Measurements from ENCODE around the gene CEACAM16. TPM values are rescaled to one million over a fixed set of nuclear protein-coding genes. Genes with fewer than 3 reads are reported as not detected.

The CEACAM16 gene
- polyA plus RNA-seq, 1 experiment = not detected

DNA sequence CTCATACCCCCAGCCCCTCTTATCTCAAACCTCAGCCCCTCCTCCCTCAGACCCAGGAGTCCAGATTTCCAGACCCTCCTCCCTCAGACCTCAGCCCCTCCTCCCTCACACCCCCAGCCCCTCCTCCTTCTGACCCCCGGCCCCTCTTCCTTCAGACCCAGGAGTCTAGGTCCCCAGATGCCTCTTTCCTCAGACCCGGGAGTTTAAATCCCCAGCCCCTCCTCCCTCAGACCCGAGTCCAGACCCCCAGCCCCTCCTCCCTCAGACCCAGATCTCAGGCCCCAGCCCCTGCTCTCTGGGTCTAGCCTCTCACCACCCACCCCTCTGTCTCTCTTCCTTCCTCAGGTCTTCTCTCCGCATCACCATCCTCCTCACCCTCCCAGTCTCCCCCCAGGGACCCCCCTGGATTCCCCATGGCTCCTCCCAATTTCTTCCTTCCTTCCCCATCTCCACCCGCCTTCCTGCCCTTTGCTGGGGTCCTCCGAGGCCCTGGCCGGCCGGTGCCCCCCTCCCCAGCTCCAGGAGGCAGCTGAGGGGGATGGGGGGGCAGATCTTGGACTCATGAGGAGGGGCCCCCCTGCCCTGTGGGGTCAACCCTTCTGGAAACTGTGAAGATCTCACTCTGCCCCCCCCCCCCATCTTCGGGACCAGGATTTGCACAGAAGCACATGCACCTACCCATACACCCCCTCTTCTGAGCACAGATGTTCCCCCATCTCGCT is 60.3 kb downstream of the CEACAM16 start:
- Histone ChIP-seq H3K27me3 (ENCODE audit: control insufficient read depth, insufficient read depth, low read length) (no peaks in the 10 kb centered on the region), H3K9me3 (ENCODE audit: control insufficient read depth, insufficient read depth, low read length) (no peaks in the 10 kb centered on the region), H3K4me3 (ENCODE audit: low read depth, low read length) (no peak overlapping the region), H3K27ac (ENCODE audit: low read depth, low read length) (peak overlapping the region; percentile 31)
- TF ChIP-seq, protein P1, sequence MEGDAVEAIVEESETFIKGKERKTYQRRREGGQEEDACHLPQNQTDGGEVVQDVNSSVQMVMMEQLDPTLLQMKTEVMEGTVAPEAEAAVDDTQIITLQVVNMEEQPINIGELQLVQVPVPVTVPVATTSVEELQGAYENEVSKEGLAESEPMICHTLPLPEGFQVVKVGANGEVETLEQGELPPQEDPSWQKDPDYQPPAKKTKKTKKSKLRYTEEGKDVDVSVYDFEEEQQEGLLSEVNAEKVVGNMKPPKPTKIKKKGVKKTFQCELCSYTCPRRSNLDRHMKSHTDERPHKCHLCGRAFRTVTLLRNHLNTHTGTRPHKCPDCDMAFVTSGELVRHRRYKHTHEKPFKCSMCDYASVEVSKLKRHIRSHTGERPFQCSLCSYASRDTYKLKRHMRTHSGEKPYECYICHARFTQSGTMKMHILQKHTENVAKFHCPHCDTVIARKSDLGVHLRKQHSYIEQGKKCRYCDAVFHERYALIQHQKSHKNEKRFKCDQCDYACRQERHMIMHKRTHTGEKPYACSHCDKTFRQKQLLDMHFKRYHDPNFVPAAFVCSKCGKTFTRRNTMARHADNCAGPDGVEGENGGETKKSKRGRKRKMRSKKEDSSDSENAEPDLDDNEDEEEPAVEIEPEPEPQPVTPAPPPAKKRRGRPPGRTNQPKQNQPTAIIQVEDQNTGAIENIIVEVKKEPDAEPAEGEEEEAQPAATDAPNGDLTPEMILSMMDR (IDR thresholded peaks at IDR 0.05; ENCODE audit: low read depth, low read length) = no peak
- ChIA-PET CTCF (interaction anchor here (2.6 to 3.5 kb wide), 2 partner anchors 12 to 36 kb away, joined by 13 to 23 read pairs; no protein-coding TSS in a partner anchor), POLR2A (interaction anchor here (1.8 to 2.0 kb wide), 2 partner anchors 10 to 17 kb away, joined by 5 to 6 read pairs; partner anchors contain the start of gene BCL3)
- DNase-seq (ENCODE audit: low read depth, low spot score) = no peak

Small RNA genes within 50 kb of the gene (small RNA-seq; reads per million reads assigned to genes)
- gene RF00285 (ENCODE audit: insufficient read length, low read depth) = not detected

Other genes starting within 250 kb of the CEACAM16 start
- gene ZNF180, start 198.6 kb upstream of the CEACAM16 start, polyA plus RNA-seq (2011; rRNA removed) = 2.1 and 2.2 TPM in 2 replicates
- gene CEACAM20, start 169.5 kb upstream of the CEACAM16 start, polyA plus RNA-seq (2011; rRNA removed) = not detected in 2 replicates
- gene IGSF23, start 85.6 kb upstream of the CEACAM16 start, polyA plus RNA-seq (2011; rRNA removed) = 0.27 and 0.37 TPM in 2 replicates
- 125 and 151 TPM in 2 replicates for gene PVR, start 55.2 kb upstream of the CEACAM16 start, polyA plus RNA-seq (2011; rRNA removed)
- 11.3 and 13.8 TPM in 2 replicates for gene CEACAM19, start 27.7 kb upstream of the CEACAM16 start, polyA plus RNA-seq (2011; rRNA removed)
- gene BCL3, start 49.6 kb downstream of the CEACAM16 start, polyA plus RNA-seq (2011; rRNA removed) = 5.6 and 11.0 TPM in 2 replicates
- gene CBLC, start 78.7 kb downstream of the CEACAM16 start, polyA plus RNA-seq (2011; rRNA removed) = not detected in 2 replicates
- 8.4 and 9.7 TPM in 2 replicates for gene BCAM, start 110.0 kb downstream of the CEACAM16 start, polyA plus RNA-seq (2011; rRNA removed)
- gene NECTIN2, start 147.1 kb downstream of the CEACAM16 start, polyA plus RNA-seq (2011; rRNA removed) = 80.2 and 110 TPM in 2 replicates
- 21.7 and 27.1 TPM in 2 replicates for gene TOMM40, start 192.1 kb downstream of the CEACAM16 start, polyA plus RNA-seq (2011; rRNA removed)
- gene APOE, start 206.6 kb downstream of the CEACAM16 start, polyA plus RNA-seq (2011; rRNA removed) = 5.9 and 7.2 TPM in 2 replicates
- 3.4 and 4.9 TPM in 2 replicates for gene APOC1, start 215.5 kb downstream of the CEACAM16 start, polyA plus RNA-seq (2011; rRNA removed)
- not detected in 2 replicates for gene APOC4, start 243.1 kb downstream of the CEACAM16 start, polyA plus RNA-seq (2011; rRNA removed)
- gene APOC2, start 246.9 kb downstream of the CEACAM16 start, polyA plus RNA-seq (2011; rRNA removed) = not detected in 2 replicates